Measurements from ENCODE around the gene ZNF280D. TPM values are rescaled to one million over a fixed set of nuclear protein-coding genes. Genes with fewer than 3 reads are reported as not detected.
A peak's percentile ranks its signal among the peaks of the same experiment; 100 is the strongest.

ZNF280D gene
- total RNA-seq, 1 experiment from 2014 or later: 26.8 TPM

DNA sequence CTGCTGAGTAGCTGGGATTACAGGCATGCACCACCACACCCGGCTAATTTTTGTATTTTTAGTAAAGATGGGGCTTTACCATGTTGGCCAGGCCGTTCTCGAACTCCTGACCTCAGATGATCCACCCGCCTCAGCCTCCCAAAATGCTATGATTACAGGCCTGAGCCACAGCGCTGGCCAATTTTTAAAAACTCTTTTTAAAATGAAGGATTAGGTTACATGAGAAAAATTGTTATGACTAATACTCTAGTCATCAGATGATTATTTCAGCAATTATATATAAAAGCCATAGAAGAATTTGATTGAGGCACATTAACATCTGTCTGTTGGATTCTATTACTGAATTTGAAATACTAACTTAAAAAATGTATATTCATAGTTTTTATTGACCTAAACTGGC is 134.3 kb downstream of the ZNF280D start:
- H3K36me3 ChIP-seq (ENCODE audit: low read depth): no peaks in the 10 kb centered on the region
- no peak for TF ChIP-seq CTCF (conservative IDR thresholded peaks at IDR 0.05)
- no peak for TF ChIP-seq EZH2 (IDR thresholded peaks at IDR 0.05; ENCODE audit: low read depth)
- BruUV-seq (replicated peaks): no TSS peak
- H3K79me2 ChIP-seq (ENCODE audit: low read depth): no peaks in the 10 kb centered on the region
- no peaks in the 10 kb centered on the region for H3K9me2 ChIP-seq (ENCODE audit: insufficient read depth)
- no peak overlapping the region for H3K27ac ChIP-seq
- H4K20me1 ChIP-seq (ENCODE audit: insufficient read depth): no peaks in the 10 kb centered on the region
- H3K9me3 ChIP-seq (ENCODE audit: insufficient read depth, low read depth): no peaks in the 10 kb centered on the region; the same call in 1 of the 2 replicates
- no peaks in the 10 kb centered on the region for H3K4me1 ChIP-seq (replicated peaks; ENCODE audit: insufficient read depth)
- DNase-seq: peak in 1 of 2 experiments; percentile 10
- intact Hi-C loops (cut with micrococcal nuclease; ENCODE audit: unreplicated experiment): no loop called here
- no peak overlapping the region for H3K4me2 ChIP-seq
- POLR2A ChIA-PET (ENCODE audit: unreplicated experiment): no interaction called here
- CTCF ChIA-PET: no interaction called here
- H3F3A ChIP-seq (ENCODE audit: insufficient read depth, low read depth): no peaks in the 10 kb centered on the region
- no peaks in the 10 kb centered on the region for H3K27me3 ChIP-seq (ENCODE audit: insufficient read depth, low read depth)
- no peak overlapping the region for H2AFZ ChIP-seq
- H3K4me3 ChIP-seq: no peak overlapping the region

- Histone ChIP-seq H3K9me2 (ENCODE audit: insufficient read depth) (no peaks in the 10 kb centered on the region), H3K4me3 (no peak overlapping the region), H2AFZ (no peak overlapping the region), H3K4me1 (replicated peaks; ENCODE audit: insufficient read depth) (no peaks in the 10 kb centered on the region), H3K36me3 (ENCODE audit: low read depth) (no peaks in the 10 kb centered on the region), H3F3A (ENCODE audit: insufficient read depth, low read depth) (no peaks in the 10 kb centered on the region), H3K79me2 (ENCODE audit: low read depth) (no peaks in the 10 kb centered on the region), H3K4me2 (no peak overlapping the region), H3K27ac (no peak overlapping the region), H3K9me3 (ENCODE audit: insufficient read depth, low read depth) (no peaks in the 10 kb centered on the region), H4K20me1 (ENCODE audit: insufficient read depth) (no peaks in the 10 kb centered on the region), H3K27me3 (ENCODE audit: insufficient read depth, low read depth) (no peaks in the 10 kb centered on the region)
- TF ChIP-seq EZH2 (IDR thresholded peaks at IDR 0.05; ENCODE audit: low read depth): no peak
- TF ChIP-seq CTCF (conservative IDR thresholded peaks at IDR 0.05): no peak
- POLR2A ChIA-PET (ENCODE audit: unreplicated experiment): no interaction called here
- intact Hi-C loops (cut with micrococcal nuclease; ENCODE audit: unreplicated experiment): no loop called here
- CTCF ChIA-PET: no interaction called here
- DNase-seq: no peak
- no TSS peak for BruUV-seq (replicated peaks)
Observed at GRCh38 chr15:56587686-56588085, 145.6 kb downstream of the ZNF280D start.

DNA sequence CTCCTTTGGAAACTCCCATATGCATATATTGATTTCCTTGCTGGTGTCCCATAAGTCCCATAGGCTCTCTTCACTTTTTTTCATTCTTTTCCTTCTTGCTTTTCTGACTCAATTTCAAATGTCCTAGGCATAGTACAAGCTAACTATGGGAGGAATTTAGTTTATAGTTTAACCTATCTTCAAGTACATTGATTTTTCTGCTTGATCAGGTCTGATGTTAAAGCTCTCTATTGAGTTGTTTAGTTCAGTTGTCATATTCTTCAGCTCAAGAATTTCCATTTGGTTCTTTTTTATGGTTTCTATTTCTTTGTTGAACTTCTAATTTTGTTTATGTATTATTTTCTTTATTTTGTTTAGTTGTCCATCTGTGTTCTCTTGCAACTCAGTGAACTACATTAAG is 147.1 kb downstream of the ZNF280D start:
- no peak for DNase-seq
- H3K4me2 ChIP-seq: no peak overlapping the region
- no peaks in the 10 kb centered on the region for H3K9me2 ChIP-seq (ENCODE audit: insufficient read depth)
- CTCF ChIA-PET: no interaction called here
- intact Hi-C loops (cut with micrococcal nuclease; ENCODE audit: unreplicated experiment): no loop called here
- H3K79me2 ChIP-seq (ENCODE audit: low read depth): no peaks in the 10 kb centered on the region
- POLR2A ChIA-PET (ENCODE audit: unreplicated experiment): interaction anchor here (0.6 kb wide), 1 partner anchor 54 kb away, joined by 9 read pairs; no protein-coding TSS in a partner anchor
- H3K9me3 ChIP-seq (ENCODE audit: insufficient read depth, low read depth): no peaks in the 10 kb centered on the region
- no peak overlapping the region for H3K27ac ChIP-seq
- no peaks in the 10 kb centered on the region for H3K36me3 ChIP-seq (ENCODE audit: low read depth)
- H3K27me3 ChIP-seq (ENCODE audit: insufficient read depth, low read depth): no peaks in the 10 kb centered on the region
- no peaks in the 10 kb centered on the region for H3K4me1 ChIP-seq (replicated peaks; ENCODE audit: insufficient read depth)
- H2AFZ ChIP-seq: no peak overlapping the region
- H3K4me3 ChIP-seq: no peak overlapping the region
- no peaks in the 10 kb centered on the region for H3F3A ChIP-seq (ENCODE audit: insufficient read depth, low read depth)
- BruUV-seq (replicated peaks): no TSS peak
- no peaks in the 10 kb centered on the region for H4K20me1 ChIP-seq (ENCODE audit: insufficient read depth)
- TF ChIP-seq CTCF (conservative IDR thresholded peaks at IDR 0.05): no peak
- no peak for TF ChIP-seq EZH2 (IDR thresholded peaks at IDR 0.05; ENCODE audit: low read depth)
